GM19452 (cell line): ENCODE results near the gene CHCHD10.
"Not testable (repeated sequence)": the region's sequence is repeated elsewhere in the genome, so short reads cannot be mapped to it uniquely, and the experiment has no call there.

ENCODE experiments used
- ATAC-seq: cut with Tn5 transposase; IDR thresholded peaks from one replicate; pipeline ENCODE4 v1.9.1; 2021; ENCODE audit not compliant: unreplicated experiment

The CHCHD10 gene

GRCh38 chr22:23751441-23751996 lies 16.3 kb downstream of the CHCHD10 start:
- ATAC-seq: peak; percentile 14

GRCh38 chr22:23750714-23751440 lies 16.9 kb downstream of the CHCHD10 start, which contains the start of gene ZNF70:
TSS of gene ZNF70 (minus strand) at chr22:23751112. CDS start at chr22:23745140, 5,972 bp downstream.
- peak; percentile 82 for ATAC-seq

GRCh38 chr22:23750367-23750713 lies 17.4 kb downstream of the CHCHD10 start:
- ATAC-seq: no peak

GRCh38 chr22:23749841-23750301 lies 17.9 kb downstream of the CHCHD10 start:
- no peak for ATAC-seq

GRCh38 chr22:23745791-23746190 lies 22.0 kb downstream of the CHCHD10 start:
- no peak for ATAC-seq

GRCh38 chr22:23744485-23744884 lies 23.3 kb downstream of the CHCHD10 start:
- no peak for ATAC-seq

GRCh38 chr22:23744001-23744400 lies 23.8 kb downstream of the CHCHD10 start:
- ATAC-seq: no peak

GRCh38 chr22:23743303-23743705 lies 24.5 kb downstream of the CHCHD10 start:
- no peak for ATAC-seq

DNA sequence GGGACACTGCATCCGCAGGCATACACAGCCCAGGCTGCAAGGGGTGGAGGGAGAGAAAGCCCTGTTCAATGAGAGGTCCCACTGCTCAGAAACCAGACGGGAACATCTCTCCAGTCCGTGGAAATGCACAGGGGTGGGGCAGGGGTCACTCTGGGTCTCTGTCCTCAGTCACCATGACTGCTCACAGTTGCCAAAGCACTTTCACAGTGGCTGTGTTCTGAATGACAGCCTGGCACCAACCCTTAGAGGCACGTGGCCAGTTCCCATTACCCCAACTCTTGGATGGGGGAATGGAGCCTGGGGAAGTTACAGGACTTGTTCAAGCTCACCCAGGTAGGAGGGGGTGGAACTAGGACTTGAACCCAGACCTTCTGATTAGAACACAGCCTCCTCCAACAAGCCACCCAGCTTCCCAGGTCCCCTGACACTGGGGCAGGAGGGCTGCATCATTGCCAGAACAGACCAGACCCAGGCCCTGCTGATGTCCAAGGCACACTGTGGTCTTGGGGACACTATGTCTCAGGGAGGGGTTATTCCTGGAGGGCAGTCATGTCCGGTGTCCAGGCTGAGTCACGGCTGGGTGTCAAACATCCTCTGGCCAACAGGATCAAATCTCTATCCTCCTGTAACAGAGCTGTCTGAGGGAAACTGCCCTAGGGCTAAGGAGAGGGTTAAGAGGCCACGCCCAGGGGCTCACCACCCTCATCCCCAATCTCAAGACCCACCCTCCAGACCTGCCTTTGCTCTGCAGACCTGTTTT lies 25.1 kb downstream of the CHCHD10 start:
- no peak for ATAC-seq

DNA sequence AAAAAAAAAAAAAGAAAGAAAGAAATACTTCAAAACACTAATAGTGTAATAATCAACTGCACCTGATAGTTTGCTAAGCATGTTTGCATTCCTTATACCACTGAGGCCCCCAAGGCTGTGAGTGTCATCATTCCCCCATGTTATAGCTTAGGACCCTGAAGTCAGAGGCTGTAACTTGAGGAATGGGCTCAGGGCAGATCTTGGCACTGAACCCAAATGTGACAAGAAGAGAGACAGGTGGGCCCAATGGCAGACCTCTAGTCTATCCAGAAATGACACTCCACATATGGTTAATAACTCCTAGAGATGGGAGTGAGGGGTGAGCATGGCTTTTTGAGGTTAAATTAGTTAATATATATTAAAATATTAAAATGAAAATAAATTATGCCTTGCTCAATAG lies 30.1 kb downstream of the CHCHD10 start:
- ATAC-seq: no peak

DNA sequence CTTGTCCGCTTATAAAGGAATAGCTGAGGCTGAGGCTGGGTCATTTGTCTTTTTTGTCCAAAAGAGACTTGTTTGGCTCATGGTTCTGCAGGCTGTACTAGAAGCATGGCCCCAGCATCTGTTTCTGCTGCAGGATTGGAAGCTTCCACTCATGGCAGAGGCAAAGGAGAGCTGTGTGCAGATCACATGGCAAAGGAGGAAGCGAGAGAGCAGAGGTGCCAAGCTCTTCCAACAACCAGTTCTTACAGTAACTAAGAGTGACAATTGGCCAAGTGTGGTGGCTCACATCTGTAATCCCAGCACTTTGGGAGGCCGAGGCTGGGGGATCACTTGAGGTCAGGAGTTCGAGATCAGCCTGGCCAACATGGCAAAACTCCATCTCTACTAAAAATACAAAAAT lies 39.7 kb downstream of the CHCHD10 start:
- not testable (repeated sequence) for ATAC-seq

DNA sequence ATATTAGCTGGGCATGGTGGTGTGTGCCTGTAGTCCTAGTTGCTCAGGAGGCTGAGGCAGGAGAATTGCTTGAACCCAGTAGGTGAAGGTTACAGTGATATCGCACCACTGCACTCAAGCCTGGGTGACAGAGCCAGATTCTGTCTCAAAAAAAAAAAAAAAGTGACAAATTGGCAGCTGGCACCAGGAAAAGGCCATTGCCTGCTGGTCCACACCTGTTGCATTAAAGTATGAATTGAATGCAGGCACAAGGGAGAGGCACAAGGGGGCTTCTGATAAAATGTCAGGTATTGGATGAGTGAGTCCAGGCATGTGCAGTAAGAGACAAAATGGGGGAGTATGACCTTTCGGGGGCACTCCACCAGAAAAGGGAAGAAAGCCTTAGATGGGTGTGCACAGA lies 45.0 kb downstream of the CHCHD10 start:
- ATAC-seq: no peak

DNA sequence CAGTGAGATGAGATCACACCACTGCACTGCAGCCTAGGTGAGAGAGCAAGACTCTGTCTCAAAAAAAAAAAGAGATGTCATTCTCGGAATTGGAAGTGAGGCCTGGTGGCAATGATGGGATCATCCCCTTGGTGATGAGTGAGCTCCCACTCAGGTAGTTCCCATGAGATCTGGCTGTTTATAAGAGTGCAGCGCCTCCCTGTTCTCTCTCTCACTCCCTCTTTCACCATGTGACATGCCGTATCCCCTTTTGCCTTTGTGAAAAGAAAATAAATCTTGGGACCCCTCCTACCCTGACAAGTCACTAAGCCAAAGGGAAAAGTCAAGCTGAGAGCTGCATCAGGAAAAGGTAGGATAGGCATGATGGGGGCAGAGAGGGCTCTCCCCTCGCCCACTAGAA lies 45.6 kb downstream of the CHCHD10 start:
- ATAC-seq: no peak

DNA sequence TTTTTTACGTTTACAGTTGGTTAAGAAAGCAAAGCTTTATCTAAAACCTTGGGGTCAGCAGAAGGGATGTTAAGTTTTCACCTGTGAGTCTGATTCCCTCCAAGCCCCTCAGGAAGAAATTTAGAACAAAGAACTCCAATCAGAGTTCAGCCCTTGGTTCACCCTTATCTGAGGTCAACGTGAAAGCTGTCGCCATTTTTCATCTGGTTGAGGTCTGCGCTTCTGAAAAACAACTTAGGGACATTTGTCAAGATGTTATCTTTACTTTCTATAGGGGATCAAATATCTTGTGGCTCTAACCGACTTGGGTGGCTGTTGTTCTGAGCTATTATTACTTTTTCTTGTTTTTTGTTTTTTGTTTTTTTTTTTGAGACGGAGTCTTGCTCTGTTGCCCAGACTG lies 46.9 kb downstream of the CHCHD10 start:
- ATAC-seq: no peak

DNA sequence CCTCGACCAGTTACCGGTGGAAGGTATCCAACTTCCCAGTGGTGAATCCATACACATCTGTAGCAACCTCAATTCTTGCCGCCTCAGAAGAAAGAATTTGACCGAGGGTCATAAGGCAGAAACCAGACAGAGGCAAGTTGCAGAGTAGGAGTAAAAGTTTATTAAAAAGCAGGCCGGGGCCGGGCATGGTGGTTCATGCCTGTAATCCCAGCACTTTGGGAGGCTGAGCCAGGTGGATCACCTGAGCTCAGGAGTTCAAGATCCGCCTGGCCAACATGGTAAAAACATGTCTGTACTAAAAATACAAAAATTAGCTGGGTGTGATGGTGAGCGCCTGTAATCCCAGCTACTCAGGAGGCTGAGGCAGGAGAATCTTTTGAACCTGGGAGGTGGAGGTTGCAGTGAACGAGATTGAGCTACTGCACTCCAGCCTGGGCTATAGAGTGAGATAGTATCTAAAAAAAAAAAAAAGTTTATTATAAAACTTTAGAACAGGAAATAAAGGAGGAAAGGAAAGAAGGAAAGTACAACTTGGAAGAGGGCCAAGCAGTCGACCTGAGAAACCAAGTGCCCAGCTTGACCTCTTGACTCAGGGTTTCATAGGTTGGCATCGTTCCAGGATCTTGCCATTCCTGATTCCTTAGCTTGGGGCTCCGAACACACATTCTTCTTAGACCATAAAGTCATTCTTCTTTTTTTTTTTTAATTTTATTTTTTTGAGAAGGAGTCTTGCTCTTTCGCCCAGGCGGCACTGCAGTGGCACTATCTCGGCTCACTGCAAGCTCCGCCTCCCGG lies 49.2 kb downstream of the CHCHD10 start:
- no peak for ATAC-seq

- ATAC-seq: peak; percentile 64
Measured at GRCh38 chr22:23716811-23717801, 50.7 kb downstream of the CHCHD10 start.
